Ecto neural progenitor cell (in vitro differentiated cells): ENCODE measurements around the gene SPDYE2.
"Not testable (repeated sequence)": the region's sequence is repeated elsewhere in the genome, so short reads cannot be mapped to it uniquely, and the experiment has no call there.

ENCODE experiments used
- DNase-seq: peaks from one replicate; pipeline ENCODE4 v3.0.0-alpha.2; 2018; ENCODE audit warnings: low spot score

SPDYE2 gene

GRCh38 chr7:102550808-102551422 lies at the start of gene SPDYE2:
TSS of gene SPDYE2 (plus strand) at chr7:102551226. CDS start at chr7:102553256, 2,030 bp downstream.
- DNase-seq = not testable (repeated sequence)

GRCh38 chr7:102503141-102503540 lies 47.9 kb upstream of the SPDYE2 start:
- not testable (repeated sequence) for DNase-seq

GRCh38 chr7:102505298-102506185 lies 45.5 kb upstream of the SPDYE2 start:
- DNase-seq = not testable (repeated sequence)

- DNase-seq = not testable (repeated sequence)
These were observed 43.5 kb upstream of the SPDYE2 start for GRCh38 chr7:102507410-102508088.

GRCh38 chr7:102510575-102510974 lies 40.5 kb upstream of the SPDYE2 start:
- not testable (repeated sequence) for DNase-seq

GRCh38 chr7:102511860-102512522 lies 39.0 kb upstream of the SPDYE2 start:
- DNase-seq = not testable (repeated sequence)

- peak; percentile 52 for DNase-seq
These were observed 38.3 kb upstream of the SPDYE2 start for GRCh38 chr7:102512642-102513221.

GRCh38 chr7:102514881-102515721 lies 35.9 kb upstream of the SPDYE2 start:
- not testable (repeated sequence) for DNase-seq

GRCh38 chr7:102515889-102516288 lies 35.1 kb upstream of the SPDYE2 start:
- DNase-seq = not testable (repeated sequence)

- not testable (repeated sequence) for DNase-seq
These were observed 34.1 kb upstream of the SPDYE2 start for GRCh38 chr7:102516951-102517350.

GRCh38 chr7:102517550-102518147 lies 33.4 kb upstream of the SPDYE2 start, which contains the start of gene RASA4B:
TSS of gene RASA4B (minus strand) at chr7:102517777. CDS start at chr7:102517710, 67 bp downstream.
- DNase-seq = peak; percentile 42

GRCh38 chr7:102520797-102521196 lies 30.2 kb upstream of the SPDYE2 start:
- DNase-seq = not testable (repeated sequence)

- not testable (repeated sequence) for DNase-seq
These were observed 26.2 kb upstream of the SPDYE2 start for GRCh38 chr7:102524803-102525202.

- DNase-seq = not testable (repeated sequence)
These were observed 23.8 kb upstream of the SPDYE2 start for GRCh38 chr7:102527182-102527581.

- DNase-seq = not testable (repeated sequence)
These were observed 22.9 kb upstream of the SPDYE2 start for GRCh38 chr7:102527822-102528793.

GRCh38 chr7:102531583-102531982 lies 19.4 kb upstream of the SPDYE2 start:
- not testable (repeated sequence) for DNase-seq

- not testable (repeated sequence) for DNase-seq
These were observed 18.9 kb upstream of the SPDYE2 start for GRCh38 chr7:102532127-102532526.

GRCh38 chr7:102535062-102535615 lies 15.9 kb upstream of the SPDYE2 start:
- not testable (repeated sequence) for DNase-seq
